ENCODE data around the gene SUSD1.

DNA sequence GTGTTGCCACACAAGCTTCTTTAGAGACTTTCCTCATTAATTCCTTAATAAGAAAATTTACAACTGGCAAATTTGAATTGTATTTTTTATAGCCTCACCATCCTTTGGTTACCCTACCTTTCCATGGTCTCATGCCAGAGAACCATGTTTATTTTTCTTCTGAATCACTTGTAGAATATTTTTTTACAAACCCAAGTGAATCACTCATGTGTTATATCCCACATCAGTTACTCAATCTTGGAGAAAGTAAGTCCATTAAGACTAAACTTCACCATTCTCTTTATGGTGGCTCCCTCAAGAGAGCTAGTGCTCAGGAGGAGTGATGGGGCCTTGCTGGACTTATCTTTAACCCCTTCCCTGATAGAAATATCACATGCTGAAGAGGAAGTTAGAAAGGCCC lies 128.9 kb downstream of the SUSD1 start:
- no peak for TF ChIP-seq EZH2 (IDR thresholded peaks at IDR 0.05; ENCODE audit: insufficient read depth, poor library complexity, severe bottlenecking)
- no peak for TF ChIP-seq EZH2phosphoT487 (IDR thresholded peaks at IDR 0.05; ENCODE audit: insufficient read depth, low read depth)
